GM19193 (cell line): ENCODE measurements around the gene ZNF177.
A peak's percentile ranks its signal among the peaks of the same experiment; 100 is the strongest.

Experiments used
- POLR2A ChIP-seq: IDR thresholded peaks from 4 replicates; pipeline ENCODE4 v1.6.1; 2011; ENCODE audit not compliant: insufficient read depth, insufficient read length; ENCODE audit errors: extremely low read depth

ZNF177 gene

DNA sequence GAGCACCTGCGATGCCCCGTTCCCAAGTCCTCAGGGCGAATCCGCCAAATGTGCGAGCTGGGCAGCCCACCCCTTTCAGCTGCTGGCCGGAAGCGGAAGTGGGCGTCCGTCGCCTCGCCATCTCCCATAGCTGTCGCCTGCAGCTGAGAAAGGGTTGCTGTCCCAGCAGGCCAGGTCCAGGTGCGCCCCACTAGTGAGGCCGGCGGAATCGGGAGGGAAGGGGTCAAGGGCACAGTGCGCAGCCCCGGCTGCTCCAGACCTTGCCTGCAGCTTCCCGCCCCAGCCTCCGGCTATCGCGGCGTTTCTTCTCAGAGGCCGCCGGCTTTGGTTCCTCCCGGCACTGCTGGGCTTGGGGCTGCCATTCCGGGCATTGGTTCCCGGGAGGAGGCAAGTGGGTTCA is at the start of gene ZNF177:
TSS of gene ZNF177 (plus strand) at position 109 of the 400 bp plus-strand sequence. CDS start 15,299 bp downstream, outside the sequence.
- TF ChIP-seq POLR2A = no peak

DNA sequence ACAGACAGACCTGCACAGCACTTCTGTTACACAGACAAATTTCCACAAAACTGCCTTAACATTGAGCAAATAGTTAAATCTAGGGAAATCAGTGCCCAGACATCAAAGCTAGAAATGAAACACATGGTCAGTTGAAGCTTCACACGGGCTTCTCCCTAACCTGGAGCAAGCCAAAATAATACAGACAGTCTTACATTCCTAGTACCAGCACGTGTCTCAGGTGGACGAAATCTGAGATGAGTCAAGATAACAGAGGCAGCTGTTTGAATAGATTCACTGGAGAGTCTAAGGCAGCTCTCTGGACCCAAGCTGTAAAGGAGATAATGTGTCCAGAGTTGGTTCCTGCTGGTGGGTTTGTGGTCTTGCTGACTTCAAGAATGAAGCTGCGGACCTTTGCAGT is 49.1 kb upstream of the ZNF177 start:
- TF ChIP-seq POLR2A = no peak

DNA sequence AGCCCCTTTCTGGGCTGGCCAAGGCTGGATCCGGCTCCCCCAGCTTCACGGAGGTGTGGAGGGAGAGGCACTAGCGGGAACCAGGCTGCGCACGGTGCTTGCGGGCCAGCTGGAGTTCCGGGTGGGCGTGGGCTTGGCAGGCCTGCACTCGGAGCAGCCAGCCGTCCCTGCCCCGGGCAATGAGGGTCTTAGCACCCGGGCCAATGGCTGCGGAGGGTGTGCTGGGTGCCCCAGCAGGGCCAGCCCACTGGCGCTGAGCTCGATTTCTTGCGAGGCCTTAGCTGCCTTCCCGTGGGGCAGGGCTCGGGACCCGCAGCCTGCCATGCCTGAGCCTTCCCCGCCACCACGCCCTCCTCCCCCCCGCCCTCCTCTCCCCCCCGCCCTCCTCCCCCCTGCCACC is 41.5 kb upstream of the ZNF177 start:
- TF ChIP-seq POLR2A = no peak

DNA sequence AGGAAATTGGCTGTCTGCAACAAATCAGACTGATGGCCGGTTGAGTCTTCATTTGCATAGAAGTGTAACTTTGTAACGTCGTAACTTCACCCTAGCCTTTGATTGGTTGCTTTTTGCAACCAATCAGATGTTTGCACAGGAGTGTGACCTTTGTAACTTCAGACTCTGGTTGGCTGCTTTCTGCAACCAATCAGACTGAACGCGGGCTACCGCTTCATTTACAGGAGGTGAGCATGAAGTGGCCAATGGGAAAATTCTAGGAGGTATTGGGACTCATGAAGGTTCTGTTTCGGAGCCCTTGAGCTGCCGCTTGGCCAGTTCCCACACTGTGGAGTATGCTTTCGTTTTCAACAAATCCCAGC is 39.3 kb upstream of the ZNF177 start:
- no peak for TF ChIP-seq POLR2A

DNA sequence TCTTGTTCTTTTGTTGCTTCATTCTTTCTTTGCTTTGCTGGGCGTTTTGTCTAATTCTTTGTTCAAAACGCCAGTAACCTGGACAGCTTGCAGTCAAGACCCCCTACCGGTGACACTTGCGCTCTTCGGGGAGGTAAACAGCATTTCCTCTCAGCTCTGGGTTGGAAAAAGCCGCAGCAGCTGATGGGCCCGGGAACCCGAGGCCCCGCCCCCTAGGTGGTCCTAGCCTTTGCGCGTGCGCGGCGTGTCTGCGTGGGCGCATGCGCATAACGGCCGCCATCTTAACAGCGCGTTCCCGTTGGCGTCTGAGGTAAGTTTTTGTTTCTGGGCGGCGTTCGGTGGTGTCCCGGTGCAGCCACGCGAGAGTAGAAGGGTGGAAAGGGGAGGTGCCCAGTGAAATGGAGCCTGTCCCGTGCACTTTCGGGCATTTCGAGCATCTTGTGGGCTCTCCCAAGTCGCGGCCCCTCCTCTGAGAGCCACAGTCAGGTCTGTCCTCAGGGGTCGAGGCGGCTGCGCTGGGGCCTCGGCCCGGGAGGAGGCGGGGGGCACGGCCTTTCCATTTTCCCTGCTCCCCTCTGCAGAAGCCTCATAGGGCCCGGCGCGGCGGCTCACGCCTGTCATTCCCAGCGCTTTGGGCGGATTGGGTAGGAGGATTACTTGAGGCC is 38.8 kb upstream of the ZNF177 start, which contains the start of gene ZNF559:
TSS of gene ZNF559 (plus strand) at position 261 of the 665 bp plus-strand sequence. CDS start 14,371 bp downstream, outside the sequence.
- TF ChIP-seq POLR2A = peak; percentile 75

DNA sequence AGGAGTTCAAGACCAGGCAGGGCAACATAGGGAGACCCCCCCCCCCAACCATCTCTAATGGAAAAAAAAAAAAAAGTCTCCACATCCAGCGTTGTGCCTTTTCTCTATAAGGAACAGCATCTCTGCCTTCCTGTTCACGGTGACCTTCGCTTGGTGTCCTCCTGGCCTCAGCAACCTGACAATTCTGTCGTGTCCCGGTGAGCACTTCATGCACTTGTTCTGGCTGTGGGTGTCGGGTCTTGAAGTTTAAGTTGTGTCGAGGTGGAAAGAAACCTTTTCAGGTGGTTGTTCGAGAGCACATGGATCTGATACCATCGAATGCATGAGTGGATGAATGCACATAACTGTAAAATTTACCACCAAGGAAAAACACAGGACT is 38.2 kb upstream of the ZNF177 start:
- no peak for TF ChIP-seq POLR2A

DNA sequence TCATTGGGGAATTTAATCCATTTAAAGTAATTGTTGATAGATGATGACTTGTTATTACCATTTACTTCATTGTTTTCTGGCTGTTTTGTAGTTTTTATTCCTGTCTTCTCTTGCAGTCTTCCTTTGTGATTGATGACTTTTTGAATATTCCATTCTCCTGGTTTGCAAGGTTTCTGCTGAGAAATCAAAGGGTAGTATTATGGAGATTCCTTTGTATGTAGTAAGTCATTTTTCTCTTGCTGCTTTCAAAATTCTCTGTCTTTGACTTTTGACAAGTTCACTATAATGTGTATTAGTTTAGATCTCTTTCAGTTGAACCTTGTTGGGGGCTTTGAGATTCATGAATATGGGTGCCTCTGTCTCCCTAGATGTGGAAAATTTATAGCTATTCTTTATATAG is 32.8 kb upstream of the ZNF177 start:
- TF ChIP-seq POLR2A = no peak

DNA sequence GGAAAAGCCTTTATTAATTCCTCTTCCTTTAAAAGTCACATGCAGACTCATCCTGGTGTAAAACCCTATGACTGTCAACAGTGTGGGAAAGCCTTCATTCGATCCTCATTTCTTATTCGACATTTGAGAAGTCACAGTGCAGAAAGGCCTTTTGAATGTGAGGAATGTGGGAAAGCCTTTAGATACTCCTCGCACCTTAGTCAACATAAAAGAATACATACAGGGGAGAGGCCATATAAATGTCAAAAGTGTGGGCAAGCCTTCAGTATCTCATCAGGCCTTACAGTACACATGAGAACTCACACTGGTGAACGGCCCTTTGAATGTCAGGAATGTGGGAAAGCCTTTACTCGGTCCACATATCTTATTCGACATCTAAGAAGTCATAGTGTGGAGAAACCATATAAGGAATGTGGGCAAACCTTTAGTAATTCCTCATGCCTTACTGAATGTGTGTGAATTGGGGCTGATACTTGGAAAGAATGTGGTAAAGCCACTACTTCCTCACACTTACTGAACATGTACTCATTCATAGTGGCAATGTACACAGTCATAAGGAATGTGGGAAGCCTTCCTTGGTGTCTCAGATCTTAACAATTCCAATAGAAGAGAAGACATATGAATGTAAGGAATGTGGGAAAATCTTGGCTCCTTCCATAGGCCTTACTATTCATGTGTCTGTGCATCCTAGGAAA is 20.1 kb upstream of the ZNF177 start:
- no peak for TF ChIP-seq POLR2A

DNA sequence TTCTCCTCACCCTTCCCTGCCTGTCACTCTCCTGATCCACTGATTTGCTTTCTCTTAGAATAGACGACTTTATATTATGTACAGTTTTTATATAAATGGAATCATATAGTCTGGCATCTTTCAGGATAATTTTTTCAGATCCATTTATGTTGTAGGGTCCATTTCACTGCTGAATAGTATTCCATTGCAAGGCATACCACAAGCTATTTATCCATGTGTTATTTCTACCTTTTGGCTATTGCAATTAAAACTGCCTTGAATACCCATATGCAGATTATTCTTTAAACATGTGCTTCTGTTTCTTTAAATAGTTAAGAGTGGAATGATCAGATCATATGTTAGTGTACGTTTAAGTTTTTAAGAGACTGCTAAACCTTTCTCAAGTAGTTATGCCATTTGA is 17.8 kb upstream of the ZNF177 start:
- no peak for TF ChIP-seq POLR2A

DNA sequence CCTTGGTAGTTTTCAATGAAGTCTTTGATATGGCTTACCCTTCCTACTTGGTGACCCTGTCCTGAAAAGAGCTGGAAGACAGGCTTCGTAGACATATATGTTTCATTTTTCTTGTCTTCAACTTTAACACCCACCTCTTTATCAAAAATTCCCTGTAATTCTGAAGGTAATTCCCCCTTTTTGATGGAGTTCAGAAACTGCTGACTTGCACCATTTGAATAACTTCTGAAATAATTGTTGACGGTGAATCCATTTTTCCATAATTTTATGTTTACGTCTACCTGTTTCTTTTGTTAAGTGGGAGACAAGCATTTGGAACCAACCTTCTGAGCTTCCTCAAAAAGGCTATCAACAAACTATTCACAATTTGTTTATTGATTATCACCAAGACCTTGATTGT is 14.6 kb upstream of the ZNF177 start:
- TF ChIP-seq POLR2A = no peak

DNA sequence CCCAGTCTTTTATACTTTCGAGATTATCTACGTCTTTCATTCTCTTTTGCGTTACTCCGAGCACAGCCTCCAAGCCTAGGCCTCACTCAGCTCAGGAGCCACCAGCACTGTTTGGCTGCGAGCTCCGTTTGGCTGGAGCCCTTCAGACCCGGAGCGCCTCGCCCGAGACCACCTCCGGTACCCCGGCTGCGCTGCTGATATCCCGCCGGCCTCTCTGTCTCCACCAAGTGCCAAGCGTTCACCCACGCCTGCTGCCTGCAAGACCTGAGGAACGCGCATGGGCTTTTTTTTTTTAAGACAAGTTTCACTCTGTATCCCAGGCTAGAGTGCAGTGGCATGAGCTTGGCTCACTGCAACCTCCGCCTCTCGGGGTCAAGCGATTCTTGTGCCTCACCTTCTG is 14.1 kb upstream of the ZNF177 start:
- TF ChIP-seq POLR2A = no peak

DNA sequence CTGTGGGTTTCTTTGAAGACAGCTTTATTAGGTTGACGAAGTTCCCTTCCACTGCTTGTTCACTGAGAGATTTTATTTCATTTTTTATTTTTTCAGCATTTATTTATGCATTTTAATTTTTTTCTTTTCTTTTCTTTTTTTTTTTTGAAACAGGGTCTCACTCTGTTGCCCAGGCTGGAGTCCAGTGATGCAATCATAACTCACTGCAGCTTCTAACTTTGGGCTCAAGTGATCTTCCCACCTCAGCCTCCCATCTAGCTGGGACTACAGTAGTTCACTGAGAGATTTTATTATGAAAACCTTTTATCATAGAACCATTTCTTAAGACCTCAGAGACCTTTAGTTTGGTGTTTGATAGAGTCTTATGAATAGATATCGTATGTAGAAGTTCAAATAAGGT is 10.3 kb upstream of the ZNF177 start:
- no peak for TF ChIP-seq POLR2A

DNA sequence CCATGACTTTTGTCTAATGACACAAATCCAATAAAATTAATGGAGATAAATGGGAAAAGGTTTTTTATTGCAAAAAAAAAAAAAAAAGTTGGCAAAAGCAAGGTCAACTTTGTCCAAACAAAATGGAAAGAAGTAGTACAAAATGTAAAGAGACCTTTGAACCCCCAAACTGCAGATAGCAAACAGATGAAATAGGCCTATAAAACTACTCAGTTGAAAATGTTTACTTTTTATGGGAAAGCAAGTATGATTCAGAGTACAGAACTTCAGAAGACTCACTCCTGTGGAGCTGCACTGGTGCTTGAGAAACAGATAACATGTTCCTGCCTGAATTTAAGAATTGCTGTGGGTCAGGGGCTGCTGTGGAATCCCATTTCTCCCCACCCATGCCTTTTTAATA is 9.8 kb upstream of the ZNF177 start:
- no peak for TF ChIP-seq POLR2A

DNA sequence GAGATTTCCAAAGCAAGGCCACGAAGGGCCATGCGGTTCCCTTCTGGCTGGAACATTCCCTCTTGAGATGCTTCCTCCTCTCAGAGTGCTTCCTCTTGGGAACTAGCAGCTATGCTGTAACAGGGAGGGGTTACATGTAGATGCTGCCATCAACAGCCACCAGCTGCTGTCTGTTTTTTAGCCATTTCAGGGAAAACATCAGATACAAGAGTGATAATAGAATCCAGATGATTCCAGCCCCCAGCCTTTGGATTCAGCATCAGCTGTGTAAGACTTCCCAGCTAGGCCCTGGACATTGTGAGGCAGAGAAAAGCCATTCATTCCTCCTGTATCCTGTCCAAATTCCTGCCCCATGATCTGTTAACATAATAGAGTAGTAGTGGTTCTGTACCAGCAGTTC is 8.2 kb upstream of the ZNF177 start:
- TF ChIP-seq POLR2A = no peak

DNA sequence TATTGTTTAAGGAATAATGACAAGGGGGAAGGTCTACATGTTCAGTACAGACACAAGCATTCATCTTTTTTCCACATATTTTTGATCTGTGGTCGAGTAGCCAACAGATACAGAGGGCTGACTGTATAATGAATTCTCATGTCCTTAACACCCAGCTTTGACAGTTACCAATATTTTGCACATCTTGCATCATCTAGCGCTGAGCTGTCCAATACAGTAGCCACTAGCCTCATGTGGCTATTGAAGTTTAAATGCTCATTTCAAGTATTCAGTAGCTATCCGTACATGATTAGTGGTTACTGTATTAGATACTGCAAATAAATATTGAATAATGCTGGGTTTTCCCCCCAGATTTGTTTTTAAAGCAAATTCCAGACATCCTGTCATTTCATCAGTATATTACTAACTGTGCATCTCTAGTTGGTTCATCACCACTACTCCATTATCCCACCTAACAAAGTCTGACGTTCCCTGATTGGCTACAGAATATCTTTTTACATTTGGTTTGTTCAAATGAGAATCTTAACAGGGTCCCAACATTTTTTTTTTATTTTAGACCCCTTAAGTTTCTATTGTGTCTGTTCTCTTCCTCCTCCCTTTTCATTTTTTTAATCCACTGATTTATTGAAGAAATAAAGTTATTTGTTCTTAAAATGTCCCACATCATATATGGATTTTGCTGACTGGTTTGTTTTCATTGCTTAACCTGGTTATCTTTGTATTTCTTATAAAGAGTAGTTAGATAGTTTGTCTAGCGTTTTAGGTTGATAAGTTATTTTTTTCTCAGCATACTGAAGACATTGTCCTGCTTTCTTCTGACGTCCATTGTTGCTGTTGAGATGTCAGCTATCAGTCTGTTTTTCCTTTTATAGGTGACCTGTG is 8.2 kb downstream of the ZNF177 start:
- no peak for TF ChIP-seq POLR2A
